GM10248 (cell line): ENCODE results near the gene CACNA1C.

Experiments used
- CTCF ChIA-PET: fragments of 300-600 bp; sonication (Branson Sonifier 250); formaldehyde crosslinking; extraction: SDS; loops from one replicate; lab custom pipeline; 2021; ENCODE audit warnings: antibody characterized with exemption; lab: Yijun Ruan, JAX
- POLR2A ChIA-PET: fragments of 350-650 bp; sonication (Branson Sonifier 250); formaldehyde crosslinking; extraction: SDS; loops from one replicate; lab custom pipeline; 2020; ENCODE audit warnings: antibody characterized with exemption; lab: Yijun Ruan, JAX
- DNase-seq: peaks from one replicate; pipeline ENCODE4 v3.0.0; 2012; ENCODE audit errors: extremely low spot score
- TF ChIP-seq, protein P1 (sequence below): IDR thresholded peaks from 2 replicates; pipeline ENCODE4 v1.5.1; 2012; ENCODE audit warnings: mild to moderate bottlenecking, low read depth; ENCODE audit errors: extremely low read depth, missing control alignments, control extremely low read depth

Gene CACNA1C

DNA sequence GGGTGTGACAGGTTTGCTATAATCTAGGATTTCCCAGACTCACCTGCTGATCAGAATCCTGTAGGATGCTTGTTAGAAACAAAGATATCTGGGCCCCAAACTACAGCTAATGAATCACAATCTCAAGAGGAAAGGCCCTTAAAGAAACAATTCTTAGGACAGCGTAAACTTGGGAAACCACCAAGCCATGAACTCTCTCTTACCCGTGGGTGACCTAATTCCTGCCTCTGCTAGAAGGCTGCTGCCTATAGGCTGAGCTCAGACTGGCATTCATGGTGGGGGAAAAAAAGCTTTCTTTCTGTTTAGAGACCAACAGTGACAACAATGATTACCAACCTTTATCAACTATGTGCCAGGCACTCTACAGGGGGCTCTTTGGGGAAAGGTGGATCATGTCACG is 528.0 kb downstream of the CACNA1C start:
- TF ChIP-seq, protein P1, sequence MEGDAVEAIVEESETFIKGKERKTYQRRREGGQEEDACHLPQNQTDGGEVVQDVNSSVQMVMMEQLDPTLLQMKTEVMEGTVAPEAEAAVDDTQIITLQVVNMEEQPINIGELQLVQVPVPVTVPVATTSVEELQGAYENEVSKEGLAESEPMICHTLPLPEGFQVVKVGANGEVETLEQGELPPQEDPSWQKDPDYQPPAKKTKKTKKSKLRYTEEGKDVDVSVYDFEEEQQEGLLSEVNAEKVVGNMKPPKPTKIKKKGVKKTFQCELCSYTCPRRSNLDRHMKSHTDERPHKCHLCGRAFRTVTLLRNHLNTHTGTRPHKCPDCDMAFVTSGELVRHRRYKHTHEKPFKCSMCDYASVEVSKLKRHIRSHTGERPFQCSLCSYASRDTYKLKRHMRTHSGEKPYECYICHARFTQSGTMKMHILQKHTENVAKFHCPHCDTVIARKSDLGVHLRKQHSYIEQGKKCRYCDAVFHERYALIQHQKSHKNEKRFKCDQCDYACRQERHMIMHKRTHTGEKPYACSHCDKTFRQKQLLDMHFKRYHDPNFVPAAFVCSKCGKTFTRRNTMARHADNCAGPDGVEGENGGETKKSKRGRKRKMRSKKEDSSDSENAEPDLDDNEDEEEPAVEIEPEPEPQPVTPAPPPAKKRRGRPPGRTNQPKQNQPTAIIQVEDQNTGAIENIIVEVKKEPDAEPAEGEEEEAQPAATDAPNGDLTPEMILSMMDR: no peak
- CTCF ChIA-PET: interaction anchor here (0.7 to 1.2 kb wide), 4 partner anchors 9 to 641 kb away, joined by 3 read pairs; no protein-coding TSS in a partner anchor
- no peak for DNase-seq
- POLR2A ChIA-PET: no interaction called here

DNA sequence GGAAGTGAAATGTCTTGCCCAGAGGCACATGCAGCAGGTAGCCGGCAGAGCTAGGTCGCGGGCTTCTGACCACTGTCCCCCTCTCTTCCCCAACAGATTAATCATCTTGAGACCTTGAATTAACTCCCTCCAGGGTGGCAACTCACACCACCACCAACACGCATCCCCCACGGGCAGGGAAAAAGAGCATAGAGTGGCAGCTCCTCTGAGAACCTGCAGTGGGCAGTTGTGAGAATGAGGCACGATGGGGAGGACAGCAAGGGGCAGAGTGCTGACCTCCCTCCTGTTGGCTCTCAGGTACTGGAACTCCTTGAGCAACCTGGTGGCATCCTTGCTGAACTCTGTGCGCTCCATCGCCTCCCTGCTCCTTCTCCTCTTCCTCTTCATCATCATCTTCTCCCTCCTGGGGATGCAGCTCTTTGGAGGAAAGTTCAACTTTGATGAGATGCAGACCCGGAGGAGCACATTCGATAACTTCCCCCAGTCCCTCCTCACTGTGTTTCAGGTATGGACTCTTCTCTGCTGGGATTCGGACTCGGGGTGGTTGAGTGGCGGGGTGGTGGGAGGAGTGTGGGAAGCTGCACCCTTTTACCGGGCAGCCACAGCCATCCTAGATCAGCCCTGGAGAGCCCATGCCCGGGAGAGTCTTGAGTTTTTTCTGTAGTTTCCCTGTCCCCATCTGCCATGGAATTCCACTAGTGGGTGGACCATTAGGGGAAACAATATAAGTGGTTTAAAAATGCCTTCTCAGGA is 528.7 kb downstream of the CACNA1C start:
- POLR2A ChIA-PET: no interaction called here
- no peak for DNase-seq
- TF ChIP-seq, protein P1: no peak
- CTCF ChIA-PET: interaction anchor here (0.9 to 1.2 kb wide), 3 partner anchors 11 to 641 kb away, joined by 3 read pairs; no protein-coding TSS in a partner anchor

DNA sequence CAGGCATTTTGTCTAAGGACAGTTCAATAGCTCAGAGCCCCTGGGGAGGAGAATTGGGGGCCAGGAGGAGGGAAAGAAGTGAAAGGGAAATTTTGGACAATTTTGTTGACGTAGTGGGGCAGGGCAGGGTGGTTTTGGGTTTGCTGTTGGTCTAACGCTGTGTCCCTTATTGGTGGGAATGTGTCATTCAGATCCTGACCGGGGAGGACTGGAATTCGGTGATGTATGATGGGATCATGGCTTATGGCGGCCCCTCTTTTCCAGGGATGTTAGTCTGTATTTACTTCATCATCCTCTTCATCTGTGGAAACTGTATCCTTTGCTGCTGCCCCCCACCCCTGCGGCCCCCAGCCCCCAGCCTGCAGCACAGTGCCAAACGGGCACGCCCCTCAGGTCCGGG is 529.8 kb downstream of the CACNA1C start:
- POLR2A ChIA-PET: no interaction called here
- CTCF ChIA-PET: interaction anchor here (0.9 to 2.1 kb wide), 7 partner anchors 8 to 642 kb away, joined by 3 to 9 read pairs (median 5); no protein-coding TSS in a partner anchor
- no peak for DNase-seq
- TF ChIP-seq, protein P1: no peak

DNA sequence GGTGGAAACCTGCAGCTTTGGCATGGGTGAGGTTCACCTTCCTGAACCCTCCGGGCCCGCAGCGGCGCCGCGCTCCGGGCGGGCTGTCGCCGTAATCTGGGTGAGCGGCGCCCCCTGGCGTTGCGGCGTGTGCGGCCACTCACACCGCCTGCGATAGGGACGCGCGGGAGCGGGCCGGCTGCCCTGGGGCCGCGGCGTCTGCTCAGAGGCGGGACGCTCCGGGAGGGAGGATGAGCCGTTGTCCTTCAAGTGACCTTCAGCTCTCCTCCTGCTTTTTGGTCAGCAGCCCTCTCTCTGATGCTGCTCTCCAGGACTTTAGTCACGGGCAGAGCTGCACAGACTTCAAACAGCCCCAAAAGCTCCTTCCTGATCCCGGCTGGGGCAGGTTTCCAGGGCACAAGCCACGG is 530.3 kb downstream of the CACNA1C start:
- ChIA-PET CTCF (interaction anchor here (0.6 to 2.1 kb wide), 16 partner anchors 8 to 643 kb away, joined by 3 to 9 read pairs (median 3); no protein-coding TSS in a partner anchor), POLR2A (no interaction called here)
- TF ChIP-seq, protein P1: peak; percentile 88
- peak; percentile 81 for DNase-seq

DNA sequence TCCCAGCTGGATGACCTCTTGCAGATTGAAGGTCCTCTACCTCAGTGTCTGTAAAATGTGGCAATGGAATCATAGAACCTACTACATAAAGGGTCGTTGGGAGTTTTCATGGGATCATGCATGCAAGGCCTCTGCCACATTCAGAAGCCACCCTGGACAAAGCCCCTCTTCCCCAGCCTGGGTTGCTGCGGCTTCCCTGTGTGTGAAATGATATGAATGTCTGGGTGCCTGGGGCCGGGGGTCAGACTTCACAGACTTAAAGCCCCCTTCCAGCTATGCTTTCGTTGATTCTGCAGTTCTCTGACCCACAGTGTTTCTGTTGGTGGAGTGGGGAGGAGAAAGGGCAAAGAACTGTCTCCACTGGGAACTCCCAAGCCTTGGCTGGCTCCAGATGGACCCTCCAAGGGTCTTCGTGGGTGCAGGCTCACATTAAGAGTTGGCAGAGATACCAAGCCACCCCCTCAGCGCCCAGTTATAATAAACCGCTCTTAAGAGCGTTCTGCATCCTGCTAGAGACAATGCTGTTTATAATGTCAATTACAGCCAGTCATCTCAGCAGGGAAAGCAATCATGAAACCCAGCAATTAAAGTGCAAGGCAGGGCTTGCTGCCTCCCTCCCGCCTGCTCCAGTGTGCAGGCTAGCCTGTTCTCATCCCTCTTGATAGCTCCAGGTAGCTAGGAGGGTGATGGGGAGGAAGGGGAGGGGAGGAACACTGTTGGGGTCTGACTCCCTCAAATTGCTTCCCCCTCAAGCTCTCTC is 531.0 kb downstream of the CACNA1C start:
- ChIA-PET POLR2A (no interaction called here), CTCF (interaction anchor here (0.6 to 2.1 kb wide), 18 partner anchors 8 to 644 kb away, joined by 3 to 9 read pairs (median 3); no protein-coding TSS in a partner anchor)
- TF ChIP-seq, protein P1: no peak
- DNase-seq: no peak
